Mammary epithelial cell (primary cell): Measurements from ENCODE around the gene TKTL1.

Source experiments
- CTCF ChIP-seq, 2 donors: IDR thresholded peaks in 1 of 2; conservative IDR thresholded peaks in 1 of 2; 2 replicates each; pipeline ENCODE4 v1.5.1; 2011 to 2012; ENCODE audit warnings: inconsistent platforms in 2 of 2, low read length in 2 of 2, mild to moderate bottlenecking in 2 of 2, control low read depth in 1 of 2, low read depth in 1 of 2; ENCODE audit not compliant: insufficient read depth in 1 of 2; ENCODE audit errors: extremely low read depth in 1 of 2
- EZH2 ChIP-seq: IDR thresholded peaks from 2 replicates; pipeline ENCODE4 v1.6.1; 2012; ENCODE audit warnings: low read length, inconsistent platforms, borderline replicate concordance

- TF ChIP-seq CTCF (conservative IDR thresholded peaks at IDR 0.05 in 1 of 2, IDR thresholded peaks at IDR 0.05 in 1 of 2; ENCODE audit: extremely low read depth in 1 of 2, insufficient read depth in 1 of 2, low read depth in 1 of 2, low read length in 2 of 2) = no peak
- no peak for TF ChIP-seq EZH2
Observed at GRCh38 chrX:154303476-154303875, 7.9 kb downstream of the TKTL1 start.
